IMR-90 (cell line): ENCODE results near the gene ANKRD40. TPM values are rescaled to one million over a fixed set of nuclear protein-coding genes. Genes with fewer than 3 reads are reported as not detected.
A peak's percentile ranks its signal among the peaks of the same experiment; 100 is the strongest.

Source experiments
- ATAC-seq: fragments of 200-7000 bp; cut with Tn5 transposase; 2 replicates; pipeline ENCODE4 v1.9.1; 2020; ENCODE audit warnings: low read depth, mild to moderate bottlenecking, moderate library complexity
- BruUV-seq: library from RNA; stranded (reverse); fragments of 400-500 nt; replicated peaks from 2 replicates; lab custom pipeline; 2021; lab: Mats Ljungman, UMichigan
- CTCF ChIA-PET: fragments of 300-600 bp; formaldehyde crosslinking; extraction: SDS; loops from one replicate; lab custom pipeline; 2021; ENCODE audit warnings: antibody characterized with exemption; lab: Yijun Ruan, JAX
- POLR2A ChIA-PET: fragments of 300-600 bp; sonication (Branson Sonifier 250); formaldehyde crosslinking; loops from one replicate; lab custom pipeline; 2022; ENCODE audit warnings: antibody characterized with exemption; ENCODE audit not compliant: unreplicated experiment; lab: Charles Lee
- DNase-seq: peaks from one replicate; pipeline ENCODE4 v3.0.0; 2013
- H2AFZ ChIP-seq: replicated peaks from 2 replicates; pipeline ENCODE3; 2013; ENCODE audit warnings: low read length, mild to moderate bottlenecking; ENCODE audit not compliant: poor library complexity
- H2AK5ac ChIP-seq: 2 replicates; pipeline ENCODE4 v1.6.1; 2013; ENCODE audit warnings: low read depth, low read length, inconsistent platforms
- H2AK9ac ChIP-seq: replicated peaks from 2 replicates; pipeline ENCODE3; 2013; ENCODE audit warnings: mild to moderate bottlenecking, low read depth, low read length, moderate library complexity; ENCODE audit not compliant: poor library complexity
- H2BK120ac ChIP-seq: 2 replicates; pipeline ENCODE4 v1.6.1; 2013; ENCODE audit warnings: low read depth, low read length, inconsistent platforms
- H2BK15ac ChIP-seq: 3 replicates; pipeline ENCODE4 v1.6.1; 2013; ENCODE audit warnings: low read depth, low read length, inconsistent platforms
- H2BK20ac ChIP-seq: 2 replicates; pipeline ENCODE4 v1.6.1; 2013; ENCODE audit warnings: low read depth, mild to moderate bottlenecking, inconsistent platforms, low read length, moderate library complexity
- H2BK5ac ChIP-seq: 2 replicates; pipeline ENCODE4 v1.6.1; 2013; ENCODE audit warnings: mild to moderate bottlenecking, low read depth, low read length, inconsistent platforms; ENCODE audit not compliant: poor library complexity, severe bottlenecking
- H3K14ac ChIP-seq: replicated peaks from 2 replicates; pipeline ENCODE4 v1.6.1; 2013; ENCODE audit warnings: low read depth, low read length, inconsistent platforms
- H3K18ac ChIP-seq: 2 replicates; pipeline ENCODE4 v1.6.1; 2013; ENCODE audit warnings: low read depth, low read length, control low read depth
- H3K23ac ChIP-seq: 2 replicates; pipeline ENCODE4 v1.6.1; 2013; ENCODE audit warnings: low read depth, low read length, inconsistent platforms
- H3K27ac ChIP-seq: 2 replicates; pipeline ENCODE4 v1.5.1; 2013; ENCODE audit warnings: mild to moderate bottlenecking, control low read depth, low read length; ENCODE audit not compliant: insufficient read depth
- H3K27me3 ChIP-seq: 2 replicates; pipeline ENCODE4 v1.6.1; 2013; ENCODE audit warnings: low read length; ENCODE audit not compliant: control insufficient read depth, insufficient read depth
- H3K36me3 ChIP-seq: 2 replicates; pipeline ENCODE4 v1.6.1; 2013; ENCODE audit warnings: low read length, mixed read lengths; ENCODE audit not compliant: control insufficient read depth, insufficient read depth
- H3K4ac ChIP-seq: 2 replicates; pipeline ENCODE4 v1.6.1; 2013; ENCODE audit warnings: low read depth, low read length, inconsistent platforms
- H3K4me1 ChIP-seq: 2 replicates; pipeline ENCODE4 v1.6.1; 2013; ENCODE audit warnings: low read length, mixed read lengths; ENCODE audit not compliant: control insufficient read depth, insufficient read depth
- H3K4me2 ChIP-seq: 2 replicates; pipeline ENCODE4 v1.6.1; 2013; ENCODE audit warnings: low read depth, mild to moderate bottlenecking, control low read depth, low read length, moderate library complexity
- H3K4me3 ChIP-seq: 2 replicates; pipeline ENCODE4 v1.5.1; 2013; ENCODE audit warnings: low read depth, mild to moderate bottlenecking, control low read depth, low read length, moderate library complexity; ENCODE audit not compliant: insufficient read depth
- H3K56ac ChIP-seq: 2 replicates; pipeline ENCODE4 v1.6.1; 2013; ENCODE audit warnings: low read length, inconsistent platforms; ENCODE audit not compliant: insufficient read depth; ENCODE audit errors: extremely low read depth
- H3K79me1 ChIP-seq, 2 experiments: 2 replicates each; pipeline ENCODE4 v1.6.1; 2013; ENCODE audit warnings: low read length in 2 of 2, inconsistent platforms in 1 of 2, low read depth in 1 of 2
- H3K9ac ChIP-seq: 2 replicates; pipeline ENCODE4 v1.6.1; 2013; ENCODE audit warnings: low read depth, low read length, control low read depth
- H3K9me1 ChIP-seq: 2 replicates; pipeline ENCODE4 v1.6.1; 2013; ENCODE audit warnings: low read length, inconsistent platforms; ENCODE audit not compliant: insufficient read depth
- H3K9me3 ChIP-seq: 2 replicates; pipeline ENCODE4 v1.6.1; 2013; ENCODE audit warnings: low read length; ENCODE audit not compliant: control insufficient read depth, insufficient read depth
- H4K20me1 ChIP-seq: 2 replicates; pipeline ENCODE4 v1.6.1; 2013; ENCODE audit warnings: low read length, inconsistent platforms; ENCODE audit not compliant: insufficient read depth
- H4K5ac ChIP-seq: 2 replicates; pipeline ENCODE4 v1.6.1; 2013; ENCODE audit warnings: mild to moderate bottlenecking, low read depth, low read length, control low read depth
- H4K8ac ChIP-seq, 2 experiments: 2 replicates each; pipeline ENCODE4 v1.6.1; 2013; ENCODE audit warnings: low read depth in 2 of 2, low read length in 2 of 2, control low read depth in 1 of 2, inconsistent platforms in 1 of 2
- H4K91ac ChIP-seq: 2 replicates; pipeline ENCODE4 v1.6.1; 2013; ENCODE audit warnings: low read depth, low read length, inconsistent platforms; ENCODE audit not compliant: insufficient read depth
- BHLHE40 ChIP-seq: fragments of 150-350 bp; IDR thresholded peaks from 2 replicates; pipeline ENCODE4 v1.6.1; 2016; ENCODE audit warnings: mild to moderate bottlenecking, low read depth, low read length
- CEBPB ChIP-seq: IDR thresholded peaks from 2 replicates; pipeline ENCODE4 v1.6.1; 2012; ENCODE audit warnings: low read depth, low read length, improper control_type of control experiment
- MAZ ChIP-seq: IDR thresholded peaks from 2 replicates; pipeline ENCODE4 v1.6.1; 2012; ENCODE audit warnings: low read depth, mild to moderate bottlenecking, low read length, improper control_type of control experiment, moderate library complexity, borderline replicate concordance
- MXI1 ChIP-seq: IDR thresholded peaks from 2 replicates; pipeline ENCODE4 v1.6.1; 2012; ENCODE audit warnings: low read depth, mild to moderate bottlenecking, low read length, moderate library complexity, borderline replicate concordance
- NFE2L2 ChIP-seq: fragments of 150-350 bp; IDR thresholded peaks from 2 replicates; pipeline ENCODE4 v1.6.1; 2016; ENCODE audit warnings: low read depth, mild to moderate bottlenecking, low read length
- WGBS, 2 experiments: methylation state at CpG; one replicate each; pipeline versions ENCODE4 v1.1.5 to v1.1.7; 2013; ENCODE audit warnings: missing lambda C conversion rate in 2 of 2; ENCODE audit not compliant: insufficient read length in 1 of 2; ENCODE audit errors: extremely low coverage in 2 of 2; 5-methylcytosine and 5-hydroxymethylcytosine counted together
- dilution Hi-C: fragments of 300-500 bp; cut with HindIII; formaldehyde crosslinking; loops from one replicate; pipeline ENCODE4 v1.14.3; 2018; ENCODE audit warnings: low sequenced_read_pairs; ENCODE audit not compliant: unreplicated experiment
- in situ Hi-C: fragments of 300-500 bp; cut with MboI; formaldehyde crosslinking; loops from 3 replicates; pipeline ENCODE4 v1.14.3; 2019; ENCODE audit warnings: low sequenced_read_pairs, inconsistent platforms, mixed read lengths
- intact Hi-C: fragments of 100-400 bp; cut with micrococcal nuclease; formaldehyde crosslinking; loops from 2 replicates; pipeline ENCODE4 v1.10.0; 2022
- polyA plus RNA-seq, 3 experiments: library from polyadenylated mRNA; depleted of rRNA; stranded (reverse); fragments of >200 nt; gene quantifications; 2 replicates each; pipeline ENCODE4 v1.2.3, GENCODE V29; 2012; ENCODE audit warnings: low replicate concordance in 1 of 3
- total RNA-seq: library from RNA; depleted of rRNA; stranded (reverse); fragments of >200 nt; gene quantifications from 2 replicates; pipeline ENCODE4 v1.2.3, GENCODE V29; 2012
- TF ChIP-seq, protein P1 (sequence below): fragments of 150-350 bp; IDR thresholded peaks from 2 replicates; pipeline ENCODE4 v1.6.1; 2017; ENCODE audit warnings: mild to moderate bottlenecking, antibody characterized with exemption, low read length, low read depth
- TF ChIP-seq, protein P2 (sequence below): fragments of 150-350 bp; IDR thresholded peaks from 2 replicates; pipeline ENCODE4 v1.6.1; 2016; ENCODE audit warnings: low read depth, mild to moderate bottlenecking, low read length, moderate library complexity, borderline replicate concordance

Gene ANKRD40
- total and polyA plus RNA-seq, 2 of the 4 experiments (the other 2 are of a cell fraction): 23.4 to 35.8 TPM

DNA sequence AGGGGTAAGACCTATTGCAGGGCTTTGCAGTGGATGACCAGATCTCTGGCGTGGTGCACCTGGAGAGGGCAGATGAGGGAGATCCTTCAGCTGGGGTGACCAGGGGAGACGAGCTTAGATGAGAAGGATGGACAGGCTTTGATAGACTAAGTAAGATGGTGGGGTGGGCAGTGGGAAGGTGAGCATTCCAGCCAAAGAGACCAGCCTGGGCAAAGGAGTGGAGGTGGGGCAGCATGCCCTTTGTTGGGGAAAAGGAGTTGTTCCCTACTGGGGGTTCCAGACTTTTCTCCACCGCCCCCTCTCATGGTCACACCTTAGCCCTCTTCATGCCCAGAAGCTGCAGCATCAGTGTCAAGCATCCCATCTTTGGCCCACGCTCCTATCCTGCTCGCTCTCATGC is 27.6 kb downstream of the ANKRD40 start:
- no peak overlapping the region for H3K4me3 ChIP-seq

More for the DNA sequence above, 27.6 kb downstream of the ANKRD40 start:
- H3K27me3 ChIP-seq: no peaks in the 10 kb centered on the region
- H3K18ac ChIP-seq: no peak overlapping the region
- H3K79me1 ChIP-seq: no peaks in the 10 kb centered on the region
- ChIA-PET CTCF (no interaction called here), POLR2A (no interaction called here)
- no peak overlapping the region for H3K27ac ChIP-seq
- BruUV-seq: no TSS peak
- no peak overlapping the region for H3K14ac ChIP-seq
- no peak overlapping the region for H4K8ac ChIP-seq
- dilution Hi-C loops: no loop called here
- H3K4me2 ChIP-seq: no peak overlapping the region
- in situ Hi-C loops: no loop called here
- intact Hi-C loops: no loop called here
- DNase-seq (no peak), ATAC-seq (no peak)
- H3K36me3 ChIP-seq: peaks cover 2% of the 10 kb centered on the region; the same call in 1 of the 2 replicates
- H4K5ac ChIP-seq: no peak overlapping the region
- TF ChIP-seq, protein P1, sequence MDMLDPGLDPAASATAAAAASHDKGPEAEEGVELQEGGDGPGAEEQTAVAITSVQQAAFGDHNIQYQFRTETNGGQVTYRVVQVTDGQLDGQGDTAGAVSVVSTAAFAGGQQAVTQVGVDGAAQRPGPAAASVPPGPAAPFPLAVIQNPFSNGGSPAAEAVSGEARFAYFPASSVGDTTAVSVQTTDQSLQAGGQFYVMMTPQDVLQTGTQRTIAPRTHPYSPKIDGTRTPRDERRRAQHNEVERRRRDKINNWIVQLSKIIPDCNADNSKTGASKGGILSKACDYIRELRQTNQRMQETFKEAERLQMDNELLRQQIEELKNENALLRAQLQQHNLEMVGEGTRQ: no peak
- TF ChIP-seq NFE2L2 (no peak), MAZ (no peak), BHLHE40 (no peak), CEBPB (no peak), MXI1 (no peak)
- TF ChIP-seq, protein P2, sequence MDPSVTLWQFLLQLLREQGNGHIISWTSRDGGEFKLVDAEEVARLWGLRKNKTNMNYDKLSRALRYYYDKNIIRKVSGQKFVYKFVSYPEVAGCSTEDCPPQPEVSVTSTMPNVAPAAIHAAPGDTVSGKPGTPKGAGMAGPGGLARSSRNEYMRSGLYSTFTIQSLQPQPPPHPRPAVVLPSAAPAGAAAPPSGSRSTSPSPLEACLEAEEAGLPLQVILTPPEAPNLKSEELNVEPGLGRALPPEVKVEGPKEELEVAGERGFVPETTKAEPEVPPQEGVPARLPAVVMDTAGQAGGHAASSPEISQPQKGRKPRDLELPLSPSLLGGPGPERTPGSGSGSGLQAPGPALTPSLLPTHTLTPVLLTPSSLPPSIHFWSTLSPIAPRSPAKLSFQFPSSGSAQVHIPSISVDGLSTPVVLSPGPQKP: no peak
- no peak overlapping the region for H2BK120ac ChIP-seq
- H4K20me1 ChIP-seq: no peaks in the 10 kb centered on the region
- H2AK9ac ChIP-seq: peak overlapping the region; percentile 58
- H3K23ac ChIP-seq: no peak overlapping the region
- H3K9me3 ChIP-seq: no peaks in the 10 kb centered on the region
- H2AFZ ChIP-seq: no peak overlapping the region
- H3K9me1 ChIP-seq: peaks cover 15% of the 10 kb centered on the region
- no peak overlapping the region for H2BK5ac ChIP-seq
- H3K4me1 ChIP-seq: peaks cover 7% of the 10 kb centered on the region; the same call in 1 of the 2 replicates
- H4K91ac ChIP-seq: no peak overlapping the region
- peak overlapping the region; percentile 64; the same call in 1 of the 2 replicates for H2AK5ac ChIP-seq
- no peak overlapping the region for H3K9ac ChIP-seq
- H2BK20ac ChIP-seq: no peak overlapping the region
- 93% methylated on average over 5 of the region's 5 CpGs; no CpG with 5 or more reads in 1 of the 2 experiments for WGBS, 2 experiments
- no peak overlapping the region for H3K56ac ChIP-seq
- no peak overlapping the region for H2BK15ac ChIP-seq
- no peak overlapping the region for H3K4ac ChIP-seq
